Ovary (tissue), 3 donors: ENCODE measurements around the gene CLCNKB.

Experiments
- EP300 ChIP-seq: sonication (generic); formaldehyde crosslinking; IDR thresholded peaks from one replicate; pipeline ENCODE4 v1.6.1; 2017; ENCODE audit warnings: antibody characterized with exemption
- POLR2A ChIP-seq: fragments of 450-650 bp; IDR thresholded peaks from one replicate; pipeline ENCODE4 v1.6.1; 2017; ENCODE audit warnings: antibody characterized with exemption, mild to moderate bottlenecking, moderate library complexity
- TF ChIP-seq, protein P1 (sequence below), 3 donors: fragments of 450-650 bp in 2 of 3; fragments of 200-600 bp in 1 of 3; IDR thresholded peaks; one replicate each; pipeline versions ENCODE4 v1.5.1 to v1.8.0; 2016 to 2022; ENCODE audit warnings: antibody characterized with exemption in 3 of 3, mild to moderate bottlenecking in 1 of 3
- donor health status: DM: no; HTN: no; CAD: no.

DNA sequence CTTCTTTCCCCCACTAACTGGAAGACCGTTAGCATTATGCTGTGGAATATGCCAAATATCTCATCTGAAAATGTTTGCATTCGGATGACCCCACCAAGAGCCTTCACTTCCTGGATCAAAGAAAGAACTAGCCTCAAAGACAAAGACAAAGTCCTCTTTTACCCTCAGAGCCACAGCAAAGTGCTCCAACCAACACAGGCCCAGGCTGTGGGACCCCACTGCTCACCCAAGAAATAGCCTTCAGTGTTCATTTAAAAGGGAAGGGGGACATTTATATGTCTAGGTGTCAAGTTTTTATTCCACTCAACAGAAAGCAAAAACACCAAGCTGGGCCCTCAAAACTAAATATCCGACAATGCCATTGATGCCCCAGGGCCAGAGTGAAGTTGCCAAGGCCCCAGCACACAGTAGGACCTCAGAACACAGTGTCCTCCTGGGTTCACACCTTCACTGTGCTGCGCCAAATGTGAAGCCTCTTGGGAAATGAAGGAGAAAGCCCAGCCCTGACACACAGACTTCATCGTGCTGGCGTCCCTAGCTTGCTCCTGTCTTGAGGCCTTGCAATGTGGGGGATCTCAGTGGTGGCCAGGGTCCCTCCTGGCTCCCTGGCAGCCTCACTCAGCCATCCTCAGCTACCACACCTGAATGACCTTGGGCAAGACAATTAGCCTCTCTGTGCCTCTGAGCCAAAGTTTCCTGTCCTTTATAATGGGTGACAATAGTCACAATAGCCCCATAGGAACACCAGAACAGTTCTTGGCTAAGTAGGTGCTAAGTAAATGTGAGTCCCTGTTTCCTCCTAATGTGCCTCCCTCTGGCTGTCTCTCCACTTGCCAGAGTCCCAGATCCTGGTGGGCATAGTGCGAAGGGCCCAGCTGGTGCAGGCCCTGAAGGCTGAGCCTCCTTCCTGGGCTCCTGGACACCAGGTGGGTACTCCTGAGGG lies 11.3 kb downstream of the CLCNKB start:
- TF ChIP-seq, protein P1, sequence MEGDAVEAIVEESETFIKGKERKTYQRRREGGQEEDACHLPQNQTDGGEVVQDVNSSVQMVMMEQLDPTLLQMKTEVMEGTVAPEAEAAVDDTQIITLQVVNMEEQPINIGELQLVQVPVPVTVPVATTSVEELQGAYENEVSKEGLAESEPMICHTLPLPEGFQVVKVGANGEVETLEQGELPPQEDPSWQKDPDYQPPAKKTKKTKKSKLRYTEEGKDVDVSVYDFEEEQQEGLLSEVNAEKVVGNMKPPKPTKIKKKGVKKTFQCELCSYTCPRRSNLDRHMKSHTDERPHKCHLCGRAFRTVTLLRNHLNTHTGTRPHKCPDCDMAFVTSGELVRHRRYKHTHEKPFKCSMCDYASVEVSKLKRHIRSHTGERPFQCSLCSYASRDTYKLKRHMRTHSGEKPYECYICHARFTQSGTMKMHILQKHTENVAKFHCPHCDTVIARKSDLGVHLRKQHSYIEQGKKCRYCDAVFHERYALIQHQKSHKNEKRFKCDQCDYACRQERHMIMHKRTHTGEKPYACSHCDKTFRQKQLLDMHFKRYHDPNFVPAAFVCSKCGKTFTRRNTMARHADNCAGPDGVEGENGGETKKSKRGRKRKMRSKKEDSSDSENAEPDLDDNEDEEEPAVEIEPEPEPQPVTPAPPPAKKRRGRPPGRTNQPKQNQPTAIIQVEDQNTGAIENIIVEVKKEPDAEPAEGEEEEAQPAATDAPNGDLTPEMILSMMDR (IDR thresholded peaks at IDR 0.05): no peak
- TF ChIP-seq POLR2A: no peak
- no peak for TF ChIP-seq EP300
